Suprapubic skin (tissue), 4 donors: ENCODE results near the gene SDHC. TPM values are rescaled to one million over a fixed set of nuclear protein-coding genes. Genes with fewer than 3 reads are reported as not detected.
"Not testable (repeated sequence)": the region's sequence is repeated elsewhere in the genome, so short reads cannot be mapped to it uniquely, and the experiment has no call there.

Experiments
- DNase-seq, 2 donors: peaks; one replicate each; pipeline ENCODE4 v3.0.0-alpha.2; 2019; ENCODE audit warnings: low spot score in 2 of 2
- H3K27ac ChIP-seq: fragments of 200-600 bp; sonication (generic); one replicate; pipeline ENCODE4 v1.5.1; 2019
- H3K27me3 ChIP-seq: fragments of 200-600 bp; sonication (generic); one replicate; pipeline ENCODE4 v1.5.1; 2019
- H3K36me3 ChIP-seq: fragments of 200-600 bp; sonication (generic); one replicate; pipeline ENCODE4 v1.5.1; 2019
- H3K4me1 ChIP-seq: fragments of 200-600 bp; sonication (generic); one replicate; pipeline ENCODE4 v1.5.1; 2019
- H3K4me3 ChIP-seq: fragments of 200-600 bp; sonication (generic); one replicate; pipeline ENCODE4 v1.5.1; 2019; ENCODE audit warnings: mild to moderate bottlenecking
- H3K9me3 ChIP-seq: fragments of 200-600 bp; sonication (generic); one replicate; pipeline ENCODE4 v1.5.1; 2019
- CTCF ChIP-seq, 2 donors: fragments of 200-600 bp in 1 of 2; fragments of 450-650 bp in 1 of 2; sonication (generic) in 1 of 2; IDR thresholded peaks; one replicate each; pipeline ENCODE4 v1.5.1; 2016 to 2019; ENCODE audit warnings: antibody characterized with exemption in 2 of 2, mild to moderate bottlenecking in 1 of 2, moderate library complexity in 1 of 2
- EP300 ChIP-seq: sonication (generic); formaldehyde crosslinking; IDR thresholded peaks from one replicate; pipeline ENCODE4 v1.6.1; 2017; ENCODE audit warnings: antibody characterized with exemption
- POLR2A ChIP-seq, 2 donors: fragments of 450-650 bp; IDR thresholded peaks; one replicate each; pipeline ENCODE4 v1.6.1; 2017; ENCODE audit warnings: antibody characterized with exemption in 2 of 2, mild to moderate bottlenecking in 2 of 2, moderate library complexity in 2 of 2
- POLR2AphosphoS5 ChIP-seq, 3 donors: sonication (generic); formaldehyde crosslinking; IDR thresholded peaks; one replicate each; pipeline ENCODE4 v1.6.1; 2017; ENCODE audit warnings: antibody characterized with exemption in 3 of 3
- WGBS: methylation state at CpG from one replicate; pipeline ENCODE4 v1.1.5; 2018; 5-methylcytosine and 5-hydroxymethylcytosine counted together
- total RNA-seq, 4 donors: library from RNA; depleted of rRNA; stranded (reverse); fragments of >200 nt; gene quantifications; one replicate each; pipeline ENCODE4 v1.1.0, GENCODE V29; 2016

Gene SDHC
- total RNA-seq, 4 donors from 2014 or later: 45.0 to 84.6 (median 60.7) TPM

GRCh38 chr1:161381707-161382106 lies 67.5 kb downstream of the SDHC start:
- no peak for TF ChIP-seq POLR2AphosphoS5 (IDR thresholded peaks at IDR 0.05)
- TF ChIP-seq POLR2A (IDR thresholded peaks at IDR 0.05): no peak
- no peak for TF ChIP-seq CTCF (IDR thresholded peaks at IDR 0.05)
- Histone ChIP-seq H3K4me1 (peaks cover 16% of the 10 kb centered on the region), H3K4me3 (no peak overlapping the region), H3K36me3 (no peaks in the 10 kb centered on the region), H3K27me3 (no peaks in the 10 kb centered on the region), H3K27ac (no peak overlapping the region), H3K9me3 (no peaks in the 10 kb centered on the region)
- DNase-seq: no peak
- WGBS: 70% methylated on average over 6 of the region's 6 CpGs

GRCh38 chr1:161382214-161383019 lies 68.2 kb downstream of the SDHC start:
- TF ChIP-seq CTCF (IDR thresholded peaks at IDR 0.05) (peak; percentile 41 to 65), POLR2AphosphoS5 (IDR thresholded peaks at IDR 0.05) (no peak)
- WGBS: 6% methylated on average over 4 of the region's 4 CpGs
- no peak for DNase-seq
- no peak overlapping the region for H3K4me3 ChIP-seq
- H3K4me1 ChIP-seq: peaks cover 16% of the 10 kb centered on the region
- peak overlapping the region; percentile 58 for H3K27ac ChIP-seq
- no peaks in the 10 kb centered on the region for H3K27me3 ChIP-seq
- no peaks in the 10 kb centered on the region for H3K36me3 ChIP-seq
- H3K9me3 ChIP-seq: no peaks in the 10 kb centered on the region

GRCh38 chr1:161388639-161389038 lies 74.5 kb downstream of the SDHC start:
- H3K4me3 ChIP-seq: no peak overlapping the region
- H3K36me3 ChIP-seq: no peaks in the 10 kb centered on the region
- peak overlapping the region; percentile 95 for H3K27ac ChIP-seq
- H3K4me1 ChIP-seq: peaks cover 15% of the 10 kb centered on the region
- WGBS: 85% methylated on average over 3 of the region's 3 CpGs
- no peak for DNase-seq
- H3K9me3 ChIP-seq: no peaks in the 10 kb centered on the region
- TF ChIP-seq EP300: no peak
- TF ChIP-seq CTCF (IDR thresholded peaks at IDR 0.05): no peak
- no peak for TF ChIP-seq POLR2A (IDR thresholded peaks at IDR 0.05)
- no peak for TF ChIP-seq POLR2AphosphoS5 (IDR thresholded peaks at IDR 0.05)
- H3K27me3 ChIP-seq: no peaks in the 10 kb centered on the region

DNA sequence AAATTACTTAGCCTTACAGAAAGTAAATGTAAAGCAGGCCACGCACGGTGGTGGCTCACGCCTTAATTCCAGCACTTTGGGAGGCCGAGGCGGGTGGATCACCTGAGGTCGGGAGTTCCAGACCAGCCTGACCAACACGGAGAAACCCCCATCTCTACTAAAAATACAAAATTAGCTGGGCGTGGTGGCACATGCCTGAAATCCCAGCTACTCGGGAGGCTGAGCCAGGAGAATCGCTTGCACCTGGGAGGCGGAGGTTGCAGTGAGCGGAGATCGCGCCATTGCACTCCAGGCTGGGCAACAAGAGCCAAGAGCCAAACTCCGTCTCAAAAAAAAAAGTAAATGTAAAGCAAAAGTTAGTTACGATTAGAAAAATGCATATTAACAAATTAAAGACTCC lies 75.0 kb downstream of the SDHC start:
- DNase-seq: not testable (repeated sequence)

DNA sequence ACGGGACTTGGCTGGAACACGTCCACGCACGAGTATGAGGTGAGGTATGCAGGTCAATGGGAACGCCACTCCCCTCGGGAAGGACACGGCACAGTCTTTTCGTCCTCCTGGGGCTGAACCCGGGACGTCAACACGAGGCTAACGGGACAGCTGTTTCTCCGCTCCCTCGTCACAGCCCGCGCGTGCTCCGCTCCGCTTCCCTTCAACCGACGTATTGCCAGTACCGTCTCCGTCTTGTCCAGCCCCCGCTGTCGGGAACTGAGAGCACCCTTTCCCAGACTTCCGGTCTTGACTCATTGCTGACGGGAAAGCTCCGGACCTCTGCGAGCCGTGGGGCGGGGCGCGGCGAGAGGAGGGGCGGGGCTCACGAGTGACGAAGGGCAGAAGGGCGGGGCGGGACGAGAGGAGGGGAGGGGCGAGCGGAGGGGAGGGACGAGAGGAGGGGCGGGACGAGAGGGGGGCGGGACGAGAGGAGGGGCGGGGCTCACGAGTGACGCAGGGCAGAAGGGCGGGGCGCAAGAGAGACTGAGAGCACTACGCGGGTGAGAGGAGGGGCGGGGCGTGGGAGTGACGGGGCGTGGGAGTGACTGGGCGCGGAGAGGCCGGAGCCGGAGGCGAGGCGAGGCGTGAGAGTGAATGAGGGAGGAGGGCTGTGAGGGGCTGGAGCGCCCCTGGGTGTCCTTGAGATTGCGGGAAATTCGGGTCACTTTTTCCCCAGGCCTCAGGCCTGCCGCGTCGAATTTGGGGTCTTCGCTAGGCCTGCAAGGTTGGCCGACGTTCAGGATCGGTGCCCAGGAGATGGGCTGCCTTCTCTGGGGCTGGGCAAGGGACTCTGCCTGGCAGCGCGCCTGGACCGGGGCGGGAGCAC lies 75.7 kb downstream of the SDHC start:
- Histone ChIP-seq H3K27ac (peak overlapping the region; percentile 95), H3K36me3 (no peaks in the 10 kb centered on the region), H3K4me3 (peak overlapping the region; percentile 65), H3K27me3 (no peaks in the 10 kb centered on the region), H3K4me1 (peaks cover 15% of the 10 kb centered on the region), H3K9me3 (no peaks in the 10 kb centered on the region)
- TF ChIP-seq POLR2AphosphoS5 (IDR thresholded peaks at IDR 0.05): peak; percentile 92 to 99 (median 98)
- peak; percentile 98 for TF ChIP-seq EP300
- TF ChIP-seq POLR2A (IDR thresholded peaks at IDR 0.05): peak; percentile 45 to 76
- no peak for TF ChIP-seq CTCF (IDR thresholded peaks at IDR 0.05)
- WGBS: 1% methylated on average over 76 of the region's 79 CpGs
- DNase-seq: peak; percentile 99 to 100

More for the DNA sequence above, 75.0 kb downstream of the SDHC start:
- not testable (repeated sequence) for H3K9me3 ChIP-seq, H3K36me3 ChIP-seq, H3K27me3 ChIP-seq
- Histone ChIP-seq H3K27ac (peak overlapping the region; percentile 95), H3K4me1 (peaks cover 15% of the 10 kb centered on the region), H3K4me3 (peak overlapping the region; percentile 65)
- 46% methylated on average over 16 of the region's 16 CpGs for WGBS
